NCI-H460 (cell line): ENCODE measurements around the gene NAA80. TPM values are rescaled to one million over a fixed set of nuclear protein-coding genes. Genes with fewer than 3 reads are reported as not detected.
"Not testable (repeated sequence)": the region's sequence is repeated elsewhere in the genome, so short reads cannot be mapped to it uniquely, and the experiment has no call there.

Source experiments
- DNase-seq: peaks from one replicate; pipeline ENCODE4 v3.0.0-alpha.2; 2016; ENCODE audit warnings: low read depth; ENCODE audit errors: extremely low read depth
- total RNA-seq: library from RNA; depleted of rRNA; stranded (reverse); fragments of >200 nt; shearing (Covaris generic); gene quantifications from 2 replicates; pipeline ENCODE4 v1.2.3, GENCODE V29; 2014

The NAA80 gene
- total RNA-seq, 1 experiment from 2014 or later, result 7.6 TPM

DNA sequence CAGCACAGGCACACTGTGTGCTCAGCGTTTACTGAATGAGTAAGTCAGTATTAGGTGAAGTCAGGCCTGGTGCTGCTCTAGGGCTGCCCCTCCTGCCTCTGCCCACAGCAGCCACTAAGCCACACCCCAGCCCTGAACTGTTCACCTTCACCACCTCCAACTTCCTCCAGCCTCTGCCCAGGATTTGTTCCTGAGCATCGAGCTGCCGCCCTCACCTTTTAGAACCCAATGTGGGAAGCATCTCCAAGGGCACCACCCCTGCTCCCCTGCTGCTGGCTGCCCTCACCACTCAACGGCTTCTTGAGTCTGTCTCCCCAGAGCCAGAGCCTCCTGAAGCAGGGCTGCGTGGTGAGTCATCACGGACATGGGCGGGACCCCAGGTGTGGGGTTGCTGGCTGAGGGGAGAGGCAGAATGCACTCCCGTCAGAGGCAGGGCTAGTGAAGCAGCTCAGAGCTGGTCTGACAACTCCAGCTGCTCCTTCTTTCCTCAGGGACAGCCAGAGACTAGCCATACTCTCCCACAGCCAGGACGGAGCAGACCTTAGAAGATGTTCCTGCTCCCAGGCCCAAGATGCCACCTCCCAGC, 17.5 kb upstream of the NAA80 start:
- DNase-seq, result no peak

DNA sequence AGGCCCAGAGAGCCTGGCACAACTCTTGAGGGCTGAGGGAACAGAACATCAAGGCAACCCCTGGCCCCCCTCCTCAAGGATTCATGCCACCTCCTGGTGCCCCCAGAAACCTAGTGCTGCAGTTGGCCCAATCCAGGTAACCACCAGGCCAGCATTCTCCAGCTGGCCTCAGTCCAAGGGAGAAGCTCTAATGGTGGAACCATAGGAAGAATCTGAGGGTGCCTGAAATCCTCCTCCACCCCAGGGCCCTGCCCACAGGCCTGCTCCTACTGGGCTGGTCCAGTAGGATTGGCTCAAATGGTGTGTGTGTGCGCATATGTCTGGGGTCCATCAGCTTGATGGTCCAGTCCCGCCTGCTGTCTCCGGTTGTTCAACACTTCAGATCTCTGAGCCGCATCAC, 15.6 kb upstream of the NAA80 start:
- DNase-seq, result no peak

DNA sequence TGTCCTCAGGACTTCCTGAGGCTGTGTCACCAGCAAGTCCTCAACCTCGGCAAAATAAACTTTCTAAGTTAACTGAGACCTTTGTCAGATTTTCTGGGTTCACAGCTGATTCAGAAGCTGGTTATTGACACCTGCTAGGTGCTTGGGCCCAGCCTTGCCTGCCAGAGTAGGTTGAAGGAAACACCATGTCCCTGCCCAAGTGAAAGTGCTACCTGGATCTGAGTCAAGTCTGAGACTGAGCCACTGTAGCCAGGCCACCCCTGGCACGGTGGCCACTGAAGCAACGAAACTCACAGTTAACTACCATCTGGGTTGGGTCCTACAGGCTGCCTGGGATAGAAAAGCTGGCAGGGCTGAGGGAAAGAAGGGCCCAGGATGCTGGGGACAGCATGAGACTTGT, 15.1 kb upstream of the NAA80 start:
- DNase-seq, result no peak

DNA sequence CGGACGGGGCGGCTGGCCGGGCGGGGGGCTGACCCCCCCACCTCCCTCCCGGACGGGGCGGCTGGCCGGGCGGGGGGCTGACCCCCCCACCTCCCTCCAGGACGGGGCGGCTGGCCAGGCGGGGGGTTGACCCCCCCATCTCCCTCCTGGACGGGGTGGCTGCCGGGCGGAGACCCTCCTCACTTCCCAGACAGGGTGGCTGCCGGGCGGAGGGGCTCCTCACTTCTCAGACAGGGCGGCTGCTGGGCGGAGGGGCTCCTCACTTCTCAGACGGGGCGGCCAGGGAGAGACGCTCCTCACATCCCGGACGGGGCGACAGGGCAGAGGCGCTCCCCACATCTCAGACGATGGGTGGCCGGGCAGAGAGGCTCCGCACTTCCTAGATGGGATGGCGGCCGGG, 12.8 kb upstream of the NAA80 start:
- DNase-seq, result not testable (repeated sequence)

DNA sequence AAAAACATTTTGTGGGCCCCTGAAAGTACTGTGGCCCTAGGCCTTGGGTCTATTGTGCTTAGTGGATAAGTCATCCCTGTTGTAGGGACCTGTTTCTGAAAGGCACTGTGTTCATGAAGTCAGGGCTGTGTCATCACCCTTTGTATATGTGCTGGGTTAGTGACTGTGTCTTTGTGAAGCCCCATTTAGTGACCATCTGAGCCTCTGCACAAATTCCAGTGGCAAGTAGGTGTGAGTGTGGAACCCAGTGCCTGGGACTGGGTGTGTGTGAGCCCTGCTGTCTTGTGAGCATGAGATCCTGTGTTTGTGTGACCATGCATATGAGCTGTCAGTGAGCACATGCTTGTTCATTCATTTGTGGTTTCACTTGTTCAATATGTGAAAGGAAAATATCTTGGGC, 5.4 kb upstream of the NAA80 start:
- DNase-seq, result no peak

DNA sequence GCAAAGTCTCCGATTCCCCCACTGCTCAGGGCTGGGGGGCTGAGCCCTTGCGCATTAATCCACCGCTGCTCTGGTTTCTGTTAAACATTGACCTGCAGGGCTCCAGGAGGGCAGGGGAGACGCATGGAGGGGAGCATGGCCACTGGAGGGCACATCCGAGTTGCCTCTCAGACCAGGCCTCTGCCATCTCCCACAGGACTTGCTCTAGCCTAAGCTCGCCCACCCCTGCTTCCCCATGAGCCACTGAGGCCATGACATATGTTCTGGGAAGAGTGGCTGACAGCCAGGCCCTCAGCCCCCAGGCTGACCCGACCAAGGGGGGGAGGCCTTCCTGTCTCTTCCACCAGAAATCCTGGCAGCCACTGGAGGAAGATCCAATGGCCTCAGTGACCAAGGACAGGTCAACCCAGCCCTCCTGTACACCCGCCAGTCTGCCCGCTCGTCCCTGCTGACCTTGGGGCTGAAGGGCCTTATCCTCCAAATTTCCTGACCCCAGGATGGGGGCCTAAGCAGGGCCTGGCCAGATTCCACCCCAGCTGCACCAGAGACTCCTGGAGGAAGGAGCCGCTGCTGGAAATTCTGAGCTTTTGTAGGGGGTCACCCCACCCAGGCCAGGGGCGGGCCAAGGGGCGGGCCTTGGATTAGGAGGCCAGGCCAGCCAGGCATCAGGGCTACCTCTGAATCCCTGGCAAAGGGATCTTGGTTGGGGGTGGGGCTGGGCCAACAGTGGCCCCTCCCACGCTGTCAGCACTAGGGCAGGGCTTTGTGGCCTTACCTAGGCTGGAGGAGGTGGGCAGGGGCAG, 4.0 kb upstream of the NAA80 start, which contains the start of gene HYAL1:
TSS of gene HYAL1 (minus strand) at position 562 of the 803 bp plus-strand sequence. CDS start 618 bp downstream, outside the sequence.
- no peak for DNase-seq

DNA sequence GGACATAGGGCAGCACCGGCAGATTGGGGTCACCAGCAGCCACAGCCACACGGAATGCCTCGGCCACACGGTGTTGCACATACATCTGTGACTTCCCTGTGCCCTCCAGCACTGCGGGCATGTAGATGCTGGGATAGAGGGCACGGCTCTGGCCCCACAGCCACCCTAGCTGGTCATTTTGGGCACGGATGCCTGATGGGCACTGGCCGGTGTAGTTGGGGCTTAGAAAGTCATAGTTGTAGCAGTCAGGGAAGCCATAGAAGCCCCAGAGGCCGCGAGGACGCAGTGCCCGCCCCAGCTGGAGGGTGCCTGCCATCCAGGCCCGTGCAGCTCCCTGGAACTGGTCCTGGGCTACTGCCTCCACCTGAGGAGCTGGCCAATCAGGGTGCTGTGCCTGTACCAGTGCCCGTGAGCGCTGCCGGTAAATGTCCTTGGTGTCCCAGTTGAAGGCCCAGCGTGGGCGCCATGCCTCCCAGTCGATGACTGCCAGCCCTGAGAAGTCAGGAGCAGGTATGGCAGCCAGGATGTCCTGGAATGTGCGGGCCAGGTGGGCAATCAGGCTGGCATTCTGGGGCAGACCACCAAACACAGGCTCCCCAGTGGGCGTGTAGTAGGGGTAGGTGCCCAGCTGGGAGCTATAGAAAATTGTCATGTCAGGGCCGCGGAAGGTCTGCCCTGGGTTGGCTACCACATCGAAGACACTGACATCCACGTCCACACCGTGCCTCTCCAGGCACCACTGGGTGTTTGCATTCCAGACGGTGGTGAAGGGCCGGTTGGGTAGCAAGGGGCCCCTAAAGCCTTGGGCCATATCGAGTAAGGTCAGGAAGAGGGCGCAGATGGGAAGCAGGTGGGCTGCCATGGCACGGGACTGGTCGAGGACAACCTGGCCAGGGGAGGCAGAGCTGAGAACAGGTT, 3.1 kb upstream of the NAA80 start:
- DNase-seq, result no peak

DNA sequence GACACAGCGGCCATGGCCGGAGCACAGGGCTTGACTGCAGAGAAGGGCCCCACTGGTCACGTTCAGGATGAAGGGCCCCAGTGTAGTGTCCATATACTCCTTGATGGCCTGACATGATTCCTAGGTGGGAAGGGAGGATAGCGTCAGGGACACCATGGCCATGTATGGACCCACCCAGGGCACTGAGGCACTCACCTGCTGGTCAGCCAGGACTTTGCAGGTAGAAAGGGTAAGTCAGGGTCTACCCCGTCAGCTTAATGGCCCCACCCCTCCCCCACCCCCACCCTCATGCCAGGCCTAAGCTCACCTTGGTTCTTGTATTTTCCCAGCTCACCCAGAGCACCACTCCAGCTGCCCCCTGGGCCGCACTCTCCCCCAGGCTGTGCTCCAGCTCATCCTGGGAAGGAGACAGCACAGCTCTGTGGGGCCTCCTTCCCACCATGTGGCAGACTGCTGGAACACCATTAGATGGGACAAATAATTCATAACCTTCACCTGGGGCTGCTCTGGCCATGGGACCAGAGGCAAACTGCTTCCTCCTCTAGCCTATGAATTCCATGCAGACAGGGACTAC, 1.6 kb upstream of the NAA80 start:
- DNase-seq, result no peak

DNA sequence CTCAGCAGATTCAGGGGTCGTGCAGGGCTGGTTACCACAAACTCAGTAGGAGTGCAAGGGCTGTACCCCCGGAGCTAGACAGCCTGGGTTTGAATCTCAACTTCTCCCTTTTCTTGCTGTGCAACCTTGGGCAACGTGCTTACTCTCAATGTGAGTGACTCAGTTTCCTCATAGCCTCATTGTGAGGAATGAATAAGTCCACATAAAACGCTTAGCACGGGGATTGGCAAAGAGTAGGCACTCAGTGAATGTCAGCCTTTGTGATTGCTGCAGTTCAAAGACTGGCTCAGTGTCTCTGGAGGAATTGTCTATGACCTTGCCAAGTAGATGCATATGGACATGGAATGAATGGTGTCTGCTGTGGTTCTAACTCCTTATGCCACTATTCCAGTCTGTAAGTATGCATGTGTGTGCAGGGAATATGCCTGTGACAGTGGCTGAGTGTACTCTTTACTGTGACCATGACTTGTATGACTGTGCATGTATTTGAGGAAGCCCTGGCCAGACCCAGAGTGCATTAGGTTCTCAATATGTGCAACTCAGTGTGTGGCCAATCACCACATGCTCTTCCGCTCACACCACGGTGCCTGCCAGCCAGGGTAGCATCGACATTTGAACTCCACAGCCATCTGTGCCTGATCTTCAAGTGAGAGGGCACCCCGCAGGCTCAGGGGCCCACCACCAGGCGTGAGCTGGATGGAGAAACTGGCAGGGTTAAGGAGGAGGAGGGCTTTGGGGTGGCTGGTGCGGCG, 900 bp upstream of the NAA80 start:
- peak; percentile 52 for DNase-seq

DNA sequence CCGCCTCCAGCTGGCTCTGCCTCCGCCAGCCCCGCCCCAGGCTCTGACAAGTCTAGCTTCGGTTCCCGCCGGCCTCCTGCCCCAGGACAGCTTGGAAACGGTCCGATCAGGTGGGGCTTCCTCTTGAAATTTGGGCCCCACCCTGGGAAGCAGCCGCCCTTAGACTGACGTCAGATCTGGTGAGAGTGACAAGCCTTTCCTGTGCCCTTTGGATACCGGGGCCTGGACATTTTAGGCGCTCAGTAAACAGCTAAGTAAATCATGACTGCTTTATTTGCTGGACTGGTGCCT, 378 bp upstream of the NAA80 start:
- DNase-seq, result no peak

DNA sequence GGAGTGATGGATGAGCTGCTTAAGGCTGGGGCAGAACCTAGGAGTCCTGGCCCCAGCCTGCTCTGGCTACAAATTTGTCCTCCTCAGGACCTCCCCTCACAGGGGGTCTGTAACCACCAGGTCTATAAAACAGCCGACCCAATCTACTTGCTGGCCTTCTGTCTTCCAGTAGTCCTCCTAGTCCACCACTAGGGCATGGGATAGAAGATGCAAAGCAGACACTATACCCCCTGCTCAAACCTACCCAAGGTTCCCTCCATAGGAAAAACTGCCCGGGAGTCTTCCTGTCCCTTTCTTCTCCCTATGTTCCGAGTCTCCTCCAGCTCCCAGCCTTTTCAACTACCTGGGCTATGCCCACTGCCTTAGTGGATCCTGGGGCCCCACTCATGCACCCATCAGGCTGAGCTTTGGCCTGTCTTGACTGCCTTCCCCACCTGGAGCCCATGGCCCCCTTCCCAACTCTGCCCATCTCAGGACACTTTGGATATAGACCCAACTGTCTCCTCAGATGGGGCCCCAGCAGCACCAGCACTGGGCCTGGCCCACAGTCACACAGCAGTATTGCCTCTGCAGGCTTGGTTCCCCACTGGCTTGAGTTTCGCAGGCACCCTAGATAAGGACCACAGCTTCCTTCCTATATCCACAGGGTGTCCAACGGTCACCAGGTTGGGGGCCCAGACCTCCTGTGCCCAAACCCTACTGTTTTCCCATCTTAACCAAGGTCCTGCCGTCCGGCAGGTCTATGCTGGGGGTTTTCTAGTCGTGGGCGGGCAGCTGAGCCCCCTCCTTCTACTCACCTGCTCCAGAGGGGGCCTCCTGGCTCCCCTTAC, 1.1 kb downstream of the NAA80 start:
- no peak for DNase-seq

DNA sequence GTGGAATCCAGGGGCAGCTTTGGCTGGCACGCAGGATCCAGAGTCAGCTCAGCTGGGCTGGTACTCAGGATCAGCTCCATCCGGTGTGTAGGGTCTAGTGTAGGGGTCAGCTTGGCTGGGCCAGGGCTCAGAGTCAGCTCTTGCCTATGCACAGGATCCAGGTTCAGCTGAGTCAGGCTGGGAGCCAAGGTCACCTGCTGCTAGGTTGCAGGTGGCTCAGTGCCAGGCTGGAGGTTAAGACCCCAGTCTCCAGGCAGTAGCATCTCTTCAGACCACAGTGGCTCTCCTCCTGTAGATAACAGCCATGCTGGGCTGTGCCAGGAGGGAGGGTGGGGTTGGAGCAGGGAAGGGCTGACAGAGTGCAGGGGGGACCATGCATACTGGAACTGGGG, 1.8 kb downstream of the NAA80 start:
- DNase-seq, result no peak

DNA sequence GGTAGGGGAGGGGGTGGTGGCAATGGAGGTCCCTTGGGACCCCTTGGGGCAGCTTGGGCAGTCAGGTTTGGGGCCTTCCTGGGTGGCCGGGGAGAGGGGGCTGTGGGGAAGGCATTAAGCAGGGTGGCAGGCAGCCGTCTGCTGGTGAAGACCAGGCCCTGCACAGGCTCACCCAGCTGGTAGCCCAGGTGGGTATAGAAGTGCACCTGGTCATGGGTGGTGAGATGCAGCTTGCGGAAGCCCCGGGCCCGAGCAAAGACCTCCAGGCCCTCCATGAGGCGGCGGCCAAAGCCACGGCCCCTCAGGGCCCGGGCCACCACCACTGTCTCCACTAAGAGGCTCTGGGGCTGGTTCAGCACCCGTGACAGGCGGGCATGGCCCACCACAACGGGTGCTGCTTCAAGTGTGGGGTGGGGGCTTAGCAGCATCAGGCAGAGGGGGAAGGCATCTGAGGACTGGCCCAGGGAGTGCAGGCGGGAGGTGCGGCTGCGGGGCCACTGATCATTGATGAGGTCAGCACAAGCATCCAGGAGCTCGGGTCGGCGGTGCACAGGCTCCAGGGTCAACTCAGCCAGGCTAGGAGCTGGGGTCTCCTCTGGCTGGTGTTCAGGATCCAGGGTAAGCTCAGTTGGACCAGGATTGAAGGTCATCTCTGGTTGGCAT, 2.4 kb downstream of the NAA80 start:
- no peak for DNase-seq

DNA sequence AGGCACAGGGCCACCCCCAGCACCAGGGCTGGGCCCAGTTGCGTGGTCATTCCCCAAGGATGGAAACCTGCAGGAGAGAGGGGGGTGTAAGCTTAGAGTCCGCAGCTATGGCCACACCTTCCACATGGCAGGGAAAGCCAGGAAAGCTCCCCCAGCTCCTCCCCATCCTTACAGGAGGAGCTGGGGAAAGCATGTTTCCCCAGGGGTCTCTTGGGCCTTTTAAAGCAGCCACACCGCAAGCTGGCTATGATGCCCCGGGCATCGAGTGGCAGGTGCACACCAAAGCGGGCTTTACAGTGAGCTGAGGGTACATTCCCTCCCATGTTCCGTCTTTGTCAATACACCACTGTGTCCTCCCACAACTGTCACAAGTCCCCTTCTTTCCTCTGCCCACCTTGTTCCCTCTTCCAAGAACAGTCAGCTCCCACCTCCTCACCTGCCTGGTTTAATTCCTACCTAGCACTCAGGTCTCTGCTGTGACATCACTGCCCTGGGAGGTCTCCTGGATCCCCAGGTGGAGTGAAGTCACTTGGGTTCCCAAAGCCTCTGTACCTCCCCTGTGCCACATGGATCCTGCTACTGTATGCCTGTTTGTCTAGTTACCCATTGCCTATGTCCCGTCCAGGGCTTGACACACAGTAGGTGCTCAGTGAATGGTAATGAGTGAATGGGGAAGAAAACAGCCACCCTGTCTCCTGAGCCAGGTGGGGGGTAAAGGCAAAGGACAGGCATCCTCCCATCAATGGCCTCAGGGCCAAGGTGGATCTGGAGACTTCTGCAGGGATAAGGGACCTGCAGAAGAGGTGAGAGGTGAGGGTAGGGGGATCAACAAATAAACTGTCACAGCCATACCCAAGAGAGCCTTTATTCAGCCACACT, 3.4 kb downstream of the NAA80 start:
- no peak for DNase-seq

DNA sequence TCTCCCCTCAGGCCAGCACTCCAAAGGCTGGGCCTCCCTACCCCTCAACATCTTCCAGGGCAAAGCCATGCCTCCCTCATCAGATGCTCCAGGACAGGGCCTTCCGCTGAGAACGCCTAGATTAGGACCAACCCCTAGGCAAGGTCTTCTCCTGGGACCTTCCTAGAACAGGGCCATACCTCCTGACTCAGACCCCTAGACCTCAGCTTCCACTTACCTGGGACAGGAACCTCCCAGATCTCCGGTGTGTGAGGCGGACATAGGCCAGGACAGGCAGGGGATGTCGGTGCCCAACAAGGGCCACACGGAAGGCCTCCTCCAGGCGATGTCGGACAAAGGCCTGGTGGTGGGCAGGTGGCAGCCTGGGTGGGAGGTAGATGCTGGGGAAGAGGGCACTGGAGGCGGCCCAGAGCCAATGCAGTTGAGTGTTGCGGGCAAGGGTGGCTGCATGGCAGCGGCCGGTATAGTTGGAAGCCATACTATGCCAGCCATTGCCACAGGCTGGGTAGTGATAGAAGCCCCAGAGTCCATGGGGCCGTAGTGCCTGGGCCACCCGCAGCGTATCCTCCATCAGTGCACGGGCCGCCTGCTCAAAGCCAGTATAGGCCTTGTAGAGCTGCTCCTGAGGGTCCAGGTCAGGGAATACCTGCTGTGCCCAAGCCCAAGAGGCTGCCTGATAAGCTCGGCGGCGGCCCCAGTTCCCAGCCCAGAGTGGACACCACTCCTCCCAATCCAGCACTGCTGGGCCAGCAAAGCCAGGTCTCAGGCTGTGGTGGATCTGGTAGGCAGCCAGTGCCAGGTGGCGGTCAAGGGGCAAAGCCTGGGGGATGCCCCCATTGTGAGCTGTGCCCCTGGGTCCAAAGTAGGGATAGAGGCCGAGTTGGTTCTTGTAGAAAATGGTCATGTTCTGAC, 4.5 kb downstream of the NAA80 start:
- no peak for DNase-seq

DNA sequence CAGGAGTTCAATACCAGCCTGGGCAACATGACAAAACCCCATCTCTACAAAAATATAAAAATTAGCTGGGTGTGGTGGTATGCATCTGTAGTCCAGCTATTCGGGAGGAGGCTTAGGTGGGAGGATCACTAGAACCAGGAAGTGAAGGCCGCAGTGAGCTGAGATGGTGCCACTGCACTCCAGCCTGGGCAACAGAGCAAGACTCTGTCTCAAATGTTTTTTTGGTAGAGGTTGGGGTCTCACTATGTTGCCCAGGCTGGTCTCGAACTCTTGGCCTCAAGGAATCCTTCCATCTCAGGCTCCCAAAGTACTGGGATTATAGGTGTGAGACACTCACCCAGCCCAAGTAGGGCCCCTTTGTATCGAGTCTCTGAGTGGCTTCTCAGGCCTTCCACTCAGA, 5.1 kb downstream of the NAA80 start:
- DNase-seq, result no peak
